ENCODE measurements around the gene DLGAP1.
A peak's percentile ranks its signal among the peaks of the same experiment; 100 is the strongest.

Gene DLGAP1

GRCh38 chr18:3931013-3931315, 524.1 kb downstream of the DLGAP1 start:
- H3F3A ChIP-seq (ENCODE audit: insufficient read depth, low read length): no peaks in the 10 kb centered on the region
- H3K79me2 ChIP-seq (ENCODE audit: insufficient read depth, low read length): no peaks in the 10 kb centered on the region
- peak overlapping the region; percentile 61 for H3K4me3 ChIP-seq (ENCODE audit: low read depth, low read length, poor library complexity, severe bottlenecking)
- peaks cover 73% of the 10 kb centered on the region for H3K4me1 ChIP-seq (ENCODE audit: insufficient read depth, low read length, severe bottlenecking)
- H3K9me2 ChIP-seq (ENCODE audit: low read depth, low read length): no peaks in the 10 kb centered on the region
- H2AFZ ChIP-seq (ENCODE audit: low read length): no peak overlapping the region
- no peaks in the 10 kb centered on the region for H4K20me1 ChIP-seq (ENCODE audit: insufficient read depth, low read length)
- no peaks in the 10 kb centered on the region for H3K9me3 ChIP-seq (ENCODE audit: low read length)
- H3K9ac ChIP-seq (ENCODE audit: low read length): peak overlapping the region; percentile 77
- H3K27me3 ChIP-seq (ENCODE audit: insufficient read depth, low read length): no peaks in the 10 kb centered on the region
- H3K36me3 ChIP-seq (ENCODE audit: insufficient read depth, low read length): no peaks in the 10 kb centered on the region; the same call in 1 of the 2 replicates
- H3K4me2 ChIP-seq (ENCODE audit: low read length): peak overlapping the region; percentile 60
- TF ChIP-seq EZH2 (IDR thresholded peaks at IDR 0.05; ENCODE audit: borderline replicate concordance, low read length) (no peak), CTCF (IDR thresholded peaks at IDR 0.05; ENCODE audit: low read length) (no peak)
- peak overlapping the region; percentile 90 for H3K27ac ChIP-seq (ENCODE audit: low read depth, low read length, poor library complexity, severe bottlenecking)

GRCh38 chr18:3930126-3931012, 524.7 kb downstream of the DLGAP1 start:
- peak overlapping the region; percentile 60 for H3K4me2 ChIP-seq (ENCODE audit: low read length)
- H3K79me2 ChIP-seq (ENCODE audit: insufficient read depth, low read length): no peaks in the 10 kb centered on the region
- peaks cover 74% of the 10 kb centered on the region for H3K4me1 ChIP-seq (ENCODE audit: insufficient read depth, low read length, severe bottlenecking)
- H2AFZ ChIP-seq (ENCODE audit: low read length): no peak overlapping the region
- peak overlapping the region; percentile 77 for H3K9ac ChIP-seq (ENCODE audit: low read length)
- H3K27me3 ChIP-seq (ENCODE audit: insufficient read depth, low read length): no peaks in the 10 kb centered on the region
- H3K9me3 ChIP-seq (ENCODE audit: low read length): no peaks in the 10 kb centered on the region
- no peaks in the 10 kb centered on the region for H4K20me1 ChIP-seq (ENCODE audit: insufficient read depth, low read length)
- no peaks in the 10 kb centered on the region for H3F3A ChIP-seq (ENCODE audit: insufficient read depth, low read length)
- TF ChIP-seq EZH2 (IDR thresholded peaks at IDR 0.05; ENCODE audit: borderline replicate concordance, low read length) (no peak), CTCF (IDR thresholded peaks at IDR 0.05; ENCODE audit: low read length) (no peak)
- H3K9me2 ChIP-seq (ENCODE audit: low read depth, low read length): no peaks in the 10 kb centered on the region
- H3K4me3 ChIP-seq (ENCODE audit: low read depth, low read length, poor library complexity, severe bottlenecking): peak overlapping the region; percentile 61
- H3K36me3 ChIP-seq (ENCODE audit: insufficient read depth, low read length): no peaks in the 10 kb centered on the region
- peak overlapping the region; percentile 90 for H3K27ac ChIP-seq (ENCODE audit: low read depth, low read length, poor library complexity, severe bottlenecking)

- Histone ChIP-seq H3K36me3 (ENCODE audit: insufficient read depth, low read length) (no peaks in the 10 kb centered on the region), H4K20me1 (ENCODE audit: insufficient read depth, low read length) (no peaks in the 10 kb centered on the region), H3K79me2 (ENCODE audit: insufficient read depth, low read length) (no peaks in the 10 kb centered on the region), H3K9me3 (ENCODE audit: low read length) (no peaks in the 10 kb centered on the region), H3K4me2 (ENCODE audit: low read length) (no peak overlapping the region), H3K27me3 (ENCODE audit: insufficient read depth, low read length) (no peaks in the 10 kb centered on the region), H3K9me2 (ENCODE audit: low read depth, low read length) (no peaks in the 10 kb centered on the region), H2AFZ (ENCODE audit: low read length) (no peak overlapping the region), H3K4me1 (ENCODE audit: insufficient read depth, low read length, severe bottlenecking) (peaks cover 68% of the 10 kb centered on the region), H3K9ac (ENCODE audit: low read length) (no peak overlapping the region), H3K27ac (ENCODE audit: low read depth, low read length, poor library complexity, severe bottlenecking) (peak overlapping the region; percentile 88), H3F3A (ENCODE audit: insufficient read depth, low read length) (no peaks in the 10 kb centered on the region), H3K4me3 (ENCODE audit: low read depth, low read length, poor library complexity, severe bottlenecking) (no peak overlapping the region)
- no peak for TF ChIP-seq CTCF (IDR thresholded peaks at IDR 0.05; ENCODE audit: low read length)
- TF ChIP-seq EZH2 (IDR thresholded peaks at IDR 0.05; ENCODE audit: borderline replicate concordance, low read length): no peak
Observed at GRCh38 chr18:3924455-3924854, 530.7 kb downstream of the DLGAP1 start.

Measured in OCI-LY1 (cell line).